GM19455 (cell line): ENCODE data around the gene WIPI1.

Experiments
- ATAC-seq: cut with Tn5 transposase; IDR thresholded peaks from one replicate; pipeline ENCODE4 v1.9.1; 2021; ENCODE audit not compliant: unreplicated experiment

WIPI1 gene

GRCh38 chr17:68461122-68461539, 3.8 kb upstream of the WIPI1 start:
- no peak for ATAC-seq

DNA sequence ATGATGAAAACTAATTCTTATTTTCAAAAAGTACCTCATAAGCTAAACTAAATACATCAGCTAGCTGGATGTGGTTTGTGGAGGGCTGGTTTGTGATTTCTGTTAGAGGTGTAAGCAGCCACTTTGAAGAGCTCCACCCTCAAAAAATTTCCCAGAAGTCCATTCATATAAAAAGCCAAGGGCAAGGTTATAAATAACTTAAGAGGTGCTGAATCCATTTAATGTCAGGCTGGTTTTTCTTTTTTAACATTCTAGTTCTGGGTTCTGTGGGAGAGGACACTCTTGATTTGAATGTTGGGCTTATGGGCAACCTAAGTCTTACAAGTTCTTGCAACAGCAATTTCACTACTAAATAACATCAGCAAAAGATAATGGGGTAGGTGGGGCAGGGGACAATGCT, 3.4 kb upstream of the WIPI1 start:
- no peak for ATAC-seq

DNA sequence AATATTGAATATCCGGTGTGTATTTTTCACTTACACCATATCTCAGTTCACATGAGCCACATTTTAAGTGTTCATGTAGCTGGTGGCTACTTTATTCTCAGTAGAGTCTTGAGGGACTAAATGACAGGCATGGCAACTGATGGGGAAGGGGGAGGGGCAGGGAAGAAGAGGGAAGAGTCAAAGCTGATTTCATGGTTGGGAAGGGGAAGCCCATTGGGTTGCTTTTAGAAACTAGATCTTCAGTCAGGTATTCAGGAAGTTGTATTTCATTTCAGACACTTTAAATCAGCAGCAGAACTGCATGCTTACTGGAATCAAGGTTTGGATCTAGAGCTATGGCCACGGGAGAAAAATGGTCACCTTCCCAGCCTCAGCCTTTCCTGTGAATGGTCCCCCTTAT, 2.9 kb upstream of the WIPI1 start:
- no peak for ATAC-seq

DNA sequence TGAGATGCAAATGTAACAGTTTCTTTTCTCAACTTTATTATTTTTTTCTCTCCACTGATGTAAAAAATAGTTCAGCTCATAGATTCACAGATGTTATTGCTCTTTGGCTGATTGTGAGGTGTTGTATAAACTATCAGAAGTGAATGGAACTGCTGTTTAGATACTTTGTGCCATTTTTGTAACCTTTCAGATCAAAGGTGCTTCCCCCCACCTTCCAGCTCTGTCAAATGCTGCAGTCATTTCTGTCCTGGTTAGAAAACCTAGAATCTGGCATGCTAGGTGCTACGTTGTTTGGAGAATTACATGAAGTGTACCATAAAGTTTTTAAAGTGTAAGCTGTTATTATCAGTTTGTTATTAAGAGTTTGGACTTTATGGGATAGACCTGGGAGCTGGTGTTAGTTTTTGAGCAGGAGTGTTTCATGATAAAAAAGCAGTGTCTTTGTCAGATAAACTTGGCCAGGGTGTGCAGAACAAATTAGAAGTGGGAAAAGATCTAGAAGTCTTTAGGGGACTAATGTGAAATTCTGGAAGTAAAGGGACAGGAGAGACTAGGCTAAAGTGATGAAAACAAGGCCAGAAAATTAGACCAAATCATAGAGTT, 1.8 kb upstream of the WIPI1 start:
- peak; percentile 32 for ATAC-seq

DNA sequence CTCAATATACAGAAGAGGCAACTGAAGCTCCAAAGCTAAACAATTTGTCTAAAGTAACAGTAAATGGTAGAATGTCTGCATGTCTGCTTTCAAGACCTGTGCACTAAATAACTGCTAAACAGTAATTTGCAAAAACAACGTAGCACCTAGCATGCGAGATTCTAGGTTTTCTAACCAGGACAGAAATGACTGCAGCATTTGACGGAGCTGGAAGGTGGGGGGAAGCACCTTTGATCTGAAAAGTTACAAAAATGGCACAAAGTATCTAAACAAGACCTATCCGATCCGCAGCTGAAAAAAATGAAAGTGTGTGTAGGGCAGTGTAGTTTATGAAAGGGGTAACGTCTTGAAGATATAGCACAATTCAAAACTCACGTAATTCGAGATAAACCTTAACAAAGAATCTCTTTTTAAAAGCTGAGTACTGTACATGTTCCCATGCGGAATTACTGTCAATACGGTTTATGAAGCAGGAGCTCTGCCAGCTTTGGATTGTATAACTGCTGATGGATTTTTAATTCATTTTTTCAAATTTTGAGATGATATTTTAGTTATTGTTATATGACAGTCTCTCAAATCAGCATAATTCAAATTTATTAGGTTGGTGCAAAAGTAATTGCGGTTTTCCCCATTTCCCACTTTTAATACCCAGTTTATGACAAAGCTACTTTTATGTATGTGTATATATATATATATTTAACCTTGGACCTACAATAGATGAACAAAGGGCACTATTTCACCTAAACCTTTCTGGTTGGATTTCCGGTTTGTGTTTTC, 1.2 kb upstream of the WIPI1 start:
- ATAC-seq, result no peak

DNA sequence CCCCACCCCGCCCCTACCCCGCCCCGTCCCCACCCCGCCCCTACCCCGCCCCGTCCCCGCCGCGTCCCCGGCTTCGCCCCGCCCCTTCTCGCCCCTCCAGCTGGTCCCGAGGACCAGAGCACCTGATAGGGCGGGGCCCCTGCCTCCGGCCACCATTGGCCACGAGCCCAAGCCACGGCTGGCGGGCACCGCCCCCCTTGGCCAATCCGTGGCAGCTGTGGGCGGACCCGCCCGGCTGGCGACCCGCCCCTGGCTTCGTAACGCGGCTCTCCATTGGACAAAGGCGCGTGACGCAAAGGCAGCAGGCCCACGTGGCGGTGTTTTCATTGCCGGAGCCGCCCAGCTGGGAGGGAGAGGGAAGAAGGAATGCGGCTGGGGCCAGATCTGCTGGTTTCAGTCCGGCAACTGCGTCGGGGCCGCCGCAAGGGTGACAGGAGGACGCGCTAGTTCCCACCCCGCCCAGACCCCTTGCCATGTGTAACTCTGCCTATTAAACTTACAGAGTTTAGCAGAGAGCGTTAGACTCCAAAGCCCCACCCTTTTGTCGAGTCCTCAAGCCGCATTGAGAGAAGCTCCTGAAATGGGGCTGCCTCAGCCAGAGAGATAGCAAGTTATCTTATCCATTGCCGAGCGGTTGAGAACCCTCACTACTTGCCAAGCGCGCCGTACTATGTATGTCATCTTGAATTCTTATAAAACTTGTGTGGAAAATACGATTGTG, 403 bp upstream of the WIPI1 start:
- peak; percentile 60 for ATAC-seq

GRCh38 chr17:68456339-68457167, 743 bp downstream of the WIPI1 start:
- ATAC-seq, result no peak

- ATAC-seq, result no peak
Observed at GRCh38 chr17:68455901-68456338, 1.4 kb downstream of the WIPI1 start.

DNA sequence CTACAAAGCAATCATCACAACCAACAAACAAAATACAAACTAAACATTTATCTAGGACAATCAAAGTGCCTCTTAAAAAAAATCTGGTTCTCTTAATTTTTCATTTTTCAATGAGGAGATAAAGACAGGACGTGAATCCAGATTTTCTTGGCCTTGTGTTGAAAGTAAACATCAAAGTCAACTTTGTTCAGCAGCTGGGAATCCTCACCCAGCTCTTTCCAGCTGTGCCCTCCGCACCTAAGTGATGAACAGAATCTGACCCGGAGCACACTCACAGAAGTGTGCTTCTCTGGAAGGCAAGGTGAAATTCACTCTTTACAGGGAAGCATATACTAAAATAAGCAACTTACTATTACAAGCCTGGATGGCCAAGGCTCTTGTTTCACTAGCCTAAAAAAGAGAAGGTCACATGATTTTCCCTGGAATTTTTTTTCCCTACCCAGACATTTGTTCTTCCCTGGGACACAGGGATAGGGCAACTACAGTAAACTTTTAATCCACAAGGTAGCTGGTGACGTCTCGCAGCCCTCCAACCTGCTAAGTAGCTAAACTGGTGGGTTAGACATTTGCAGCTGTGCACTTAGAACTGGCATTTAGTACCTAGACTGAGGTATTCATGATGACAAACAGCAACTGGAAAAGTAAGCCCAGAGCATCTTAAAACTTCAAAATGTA, 3.2 kb downstream of the WIPI1 start:
- ATAC-seq, result no peak

DNA sequence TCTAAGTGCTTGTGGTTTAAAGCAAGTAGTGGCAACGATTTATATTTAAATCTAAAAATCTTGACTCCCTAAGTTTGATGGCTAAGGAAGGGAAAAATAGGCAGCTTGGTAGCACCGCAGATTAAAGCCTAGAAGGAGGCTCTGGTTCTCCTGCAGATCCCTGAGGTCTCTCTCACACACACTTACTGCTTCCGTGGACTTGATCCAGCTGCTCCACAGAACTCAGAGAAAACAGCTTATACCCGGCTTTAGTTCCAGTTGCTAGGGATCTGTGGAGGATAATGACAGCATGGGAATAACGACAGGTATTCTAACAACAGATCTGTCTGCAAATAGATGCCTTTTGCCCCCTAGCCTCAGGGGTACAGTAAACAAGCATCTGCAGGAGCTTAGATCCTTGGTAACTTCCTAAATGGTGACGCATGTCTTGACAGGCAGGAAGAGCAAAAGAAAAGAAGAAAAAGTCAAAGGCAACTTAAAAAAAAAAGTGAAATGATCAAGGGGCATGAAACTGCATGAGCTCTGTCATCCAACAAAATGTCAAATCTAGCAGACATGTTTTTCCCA, 4.5 kb downstream of the WIPI1 start:
- no peak for ATAC-seq

DNA sequence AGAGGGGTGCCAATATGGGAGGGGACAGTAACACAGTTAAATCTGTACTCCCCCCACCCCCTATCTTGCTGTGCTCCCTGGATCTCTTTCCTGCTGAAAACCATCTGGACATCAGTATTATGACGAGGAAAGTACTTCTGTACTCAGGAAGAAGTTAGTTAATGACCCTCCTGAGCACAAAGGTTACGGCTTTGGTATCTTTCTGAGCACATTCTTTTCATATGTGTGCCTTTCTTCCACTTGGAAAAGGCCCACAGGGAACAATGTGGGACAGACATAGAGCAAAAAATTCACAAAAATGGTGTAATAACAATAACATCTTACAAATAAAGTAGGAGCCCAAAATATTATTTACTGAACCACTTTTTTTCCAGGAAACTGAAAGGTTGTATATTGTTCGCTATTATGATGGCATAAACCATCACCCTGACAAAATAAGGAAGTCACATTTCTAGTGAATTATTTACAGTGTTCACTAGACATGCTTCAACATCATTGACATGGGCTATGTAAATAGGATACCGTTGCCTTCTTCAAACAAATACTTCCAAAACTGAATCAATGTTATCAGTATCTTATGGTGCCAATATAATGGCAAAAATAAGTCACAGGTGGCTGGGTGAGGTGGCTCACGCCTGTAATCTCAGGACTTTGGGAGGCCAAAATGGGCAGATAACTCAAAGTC, 5.5 kb downstream of the WIPI1 start:
- no peak for ATAC-seq

- ATAC-seq, result no peak
Observed at GRCh38 chr17:68450801-68451200, 6.5 kb downstream of the WIPI1 start.

GRCh38 chr17:68450391-68450790, 6.9 kb downstream of the WIPI1 start:
- ATAC-seq, result no peak

- ATAC-seq, result no peak
Observed at GRCh38 chr17:68449021-68449739, 8.1 kb downstream of the WIPI1 start.

GRCh38 chr17:68446626-68447041, 10.7 kb downstream of the WIPI1 start:
- ATAC-seq, result no peak

DNA sequence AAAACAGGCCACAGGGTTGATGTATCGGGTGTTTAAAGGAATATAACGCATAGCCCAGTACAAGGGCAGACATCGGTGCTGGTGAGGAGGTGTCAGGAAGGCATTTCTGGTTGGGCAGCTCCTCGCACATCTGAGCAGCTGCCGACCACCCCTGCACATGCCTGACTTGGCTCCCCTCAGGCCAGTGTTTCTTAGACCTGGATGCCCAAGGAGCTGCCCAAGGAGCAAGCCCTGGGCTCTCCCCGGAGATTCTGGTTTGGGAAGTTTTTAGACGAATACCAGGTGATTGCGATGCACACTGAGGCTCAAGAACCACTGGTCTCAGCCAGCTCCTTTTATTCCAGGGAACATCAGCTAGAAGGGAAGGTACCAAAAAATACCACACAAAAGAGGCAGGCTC, 11.6 kb downstream of the WIPI1 start:
- no peak for ATAC-seq

DNA sequence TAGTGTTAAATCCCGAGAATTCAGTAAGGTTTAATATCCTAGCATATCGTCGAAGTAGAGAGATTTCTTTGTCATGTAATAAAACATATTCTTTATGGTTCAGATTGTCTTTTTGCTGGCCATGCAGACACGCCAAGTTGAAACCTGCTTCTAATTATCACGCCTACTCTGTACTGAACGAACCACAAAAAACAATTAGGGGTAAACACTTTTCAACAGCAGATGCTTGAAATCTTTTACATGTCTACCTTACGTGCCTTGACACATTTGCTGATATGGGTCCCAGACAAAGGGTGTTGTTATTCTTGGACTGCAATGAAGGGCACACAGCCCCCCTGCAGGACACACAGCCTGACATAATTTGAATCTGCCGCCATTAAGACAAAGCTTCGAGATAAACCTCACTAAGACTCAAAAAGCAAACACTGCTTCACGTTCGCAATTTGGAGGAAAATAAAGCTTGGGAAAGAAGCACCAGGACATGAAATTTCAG, 13.3 kb downstream of the WIPI1 start:
- ATAC-seq, result no peak

DNA sequence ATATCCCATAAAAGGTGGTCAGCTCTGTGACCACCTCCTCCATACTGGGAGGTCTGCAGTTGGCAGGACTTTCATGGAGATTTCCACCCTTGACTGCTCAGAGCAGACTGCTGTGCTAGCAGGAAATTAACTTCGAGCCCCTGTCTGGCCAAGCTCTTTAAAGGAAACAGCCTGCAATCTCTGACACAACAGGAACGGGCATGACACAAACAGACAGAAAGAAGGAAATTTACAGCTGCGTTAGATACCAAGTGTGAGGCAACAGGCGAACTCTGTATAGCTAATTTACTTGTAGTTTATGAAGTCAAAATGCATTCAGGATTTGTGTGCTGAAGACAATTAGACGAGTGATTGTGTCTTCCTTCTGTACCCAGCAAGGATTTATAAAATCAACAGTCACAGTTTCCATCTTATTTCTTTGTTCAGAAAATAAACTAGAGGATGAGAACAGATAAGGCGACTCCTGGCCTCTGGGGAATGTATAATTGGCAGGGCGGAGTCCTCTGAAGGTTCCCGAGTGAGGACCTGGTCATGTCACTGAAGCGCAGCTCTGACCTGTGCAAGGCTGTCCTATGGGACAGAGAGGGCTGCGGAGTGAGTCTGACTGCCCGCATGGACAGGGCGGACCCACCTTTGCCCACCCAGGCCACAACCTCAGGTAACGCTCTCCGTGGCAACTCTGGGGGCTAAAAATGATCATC, 16.1 kb downstream of the WIPI1 start:
- ATAC-seq, result no peak
